GM23338 (cell line): Measurements from ENCODE around the gene ARL11. TPM values are rescaled to one million over a fixed set of nuclear protein-coding genes. Genes with fewer than 3 reads are reported as not detected.

ENCODE experiments used
- ATAC-seq: fragments of 200-7000 bp; cut with Tn5 transposase; 3 replicates; pipeline ENCODE4 v1.9.1; 2020
- DNase-seq: peaks from one replicate; pipeline ENCODE4 v3.0.0-alpha.2; 2015; ENCODE audit warnings: low spot score
- H2AFZ ChIP-seq: fragments of 200-600 bp; sonication (generic); 2 replicates; pipeline ENCODE4 v1.8.0; 2016; ENCODE audit warnings: antibody characterized with exemption, mild to moderate bottlenecking, moderate library complexity
- H3F3A ChIP-seq: fragments of 200-600 bp; sonication (generic); replicated peaks from 2 replicates; pipeline ENCODE4 v1.8.0; 2017; ENCODE audit warnings: antibody characterized with exemption, mixed run types, low read depth
- H3K27ac ChIP-seq: fragments of 200-600 bp; sonication (generic); 2 replicates; pipeline ENCODE4 v1.6.1; 2016; ENCODE audit warnings: low read depth
- H3K27me3 ChIP-seq: fragments of 200-600 bp; sonication (generic); 2 replicates; pipeline ENCODE4 v1.8.0; 2016; ENCODE audit warnings: mild to moderate bottlenecking, mixed run types, moderate library complexity; ENCODE audit not compliant: insufficient read depth
- H3K36me3 ChIP-seq: fragments of 200-600 bp; sonication (generic); 2 replicates; pipeline ENCODE4 v1.8.0; 2016; ENCODE audit warnings: mild to moderate bottlenecking; ENCODE audit not compliant: insufficient read depth
- H3K4me1 ChIP-seq: fragments of 200-600 bp; sonication (generic); 2 replicates; pipeline ENCODE4 v1.8.0; 2016; ENCODE audit warnings: mild to moderate bottlenecking, moderate library complexity; ENCODE audit not compliant: insufficient read depth
- H3K4me2 ChIP-seq: fragments of 200-600 bp; sonication (generic); 2 replicates; pipeline ENCODE4 v1.7.1; 2017; ENCODE audit warnings: mixed run types
- H3K4me3 ChIP-seq: fragments of 200-600 bp; sonication (generic); 2 replicates; pipeline ENCODE4 v1.6.1; 2016; ENCODE audit warnings: mixed run types
- H3K79me2 ChIP-seq: fragments of 200-600 bp; sonication (generic); replicated peaks from 2 replicates; pipeline ENCODE4 v1.8.0; 2017; ENCODE audit warnings: mild to moderate bottlenecking; ENCODE audit not compliant: insufficient read depth
- H3K9me2 ChIP-seq: fragments of 200-600 bp; sonication (generic); 2 replicates; pipeline ENCODE4 v1.8.0; 2017; ENCODE audit not compliant: insufficient read depth
- H4K20me1 ChIP-seq: fragments of 200-600 bp; sonication (generic); replicated peaks from 2 replicates; pipeline ENCODE4 v1.8.0; 2017; ENCODE audit warnings: mild to moderate bottlenecking; ENCODE audit not compliant: insufficient read depth
- H3K27ac Mint-ChIP-seq: 2 replicates; pipeline ENCODE4 v1.8.0; 2020; ENCODE audit warnings: inconsistent platforms, mild to moderate bottlenecking, moderate library complexity, mixed read lengths
- H3K27me3 Mint-ChIP-seq: 3 replicates; pipeline ENCODE4 v1.8.0; 2022; ENCODE audit warnings: low read depth, mild to moderate bottlenecking, moderate library complexity, mixed read lengths, inconsistent platforms; ENCODE audit not compliant: insufficient read depth, poor library complexity
- H3K36me3 Mint-ChIP-seq: 3 replicates; pipeline ENCODE4 v1.8.0; 2021; ENCODE audit warnings: low read depth, mild to moderate bottlenecking, inconsistent platforms, moderate library complexity, mixed read lengths
- H3K4me1 Mint-ChIP-seq: 3 replicates; pipeline ENCODE4 v1.8.0; 2020; ENCODE audit warnings: mild to moderate bottlenecking, inconsistent platforms, mixed read lengths
- H3K4me3 Mint-ChIP-seq: 3 replicates; pipeline ENCODE4 v1.8.0; 2021; ENCODE audit warnings: moderate library complexity, mild to moderate bottlenecking, inconsistent platforms, mixed read lengths
- H3K9me3 Mint-ChIP-seq: 3 replicates; pipeline ENCODE4 v1.8.0; 2020; ENCODE audit warnings: moderate library complexity, mild to moderate bottlenecking, inconsistent platforms, mixed read lengths
- CREB1 ChIP-seq: fragments of 250-450 bp; sonication (Bioruptor Pico); IDR thresholded peaks from 2 replicates; pipeline ENCODE4 v1.5.0; 2020; ENCODE audit warnings: low read depth, mild to moderate bottlenecking, moderate library complexity
- CTCF ChIP-seq, 2 experiments: fragments of 200-600 bp in 1 of 2; sonication (generic) in 1 of 2; conservative IDR thresholded peaks; 2 replicates each; pipeline versions ENCODE4 v1.5.1 to v1.6.1; 2016 to 2017; ENCODE audit warnings: antibody characterized with exemption in 2 of 2, low read depth in 2 of 2, mild to moderate bottlenecking in 2 of 2, moderate library complexity in 1 of 2
- EZH2 ChIP-seq: fragments of 200-600 bp; sonication (generic); IDR thresholded peaks from one replicate; pipeline ENCODE4 v1.8.0; 2017; ENCODE audit warnings: antibody characterized with exemption, mild to moderate bottlenecking, low read depth; ENCODE audit not compliant: unreplicated experiment
- EZH2phosphoT487 ChIP-seq: fragments of 200-600 bp; sonication (generic); IDR thresholded peaks from one replicate; pipeline ENCODE4 v1.8.1; 2018; ENCODE audit warnings: antibody characterized with exemption; ENCODE audit not compliant: unreplicated experiment
- JUNB ChIP-seq: IDR thresholded peaks from one replicate; pipeline ENCODE4 v1.6.1; 2016; ENCODE audit warnings: antibody characterized with exemption; ENCODE audit not compliant: unreplicated experiment
- NANOG ChIP-seq: IDR thresholded peaks from 2 replicates; pipeline ENCODE4 v1.6.1; 2016; ENCODE audit warnings: antibody characterized with exemption, borderline replicate concordance
- POLR2AphosphoS5 ChIP-seq: IDR thresholded peaks from 2 replicates; pipeline ENCODE4 v1.6.1; 2016; ENCODE audit warnings: antibody characterized with exemption, low read depth
- STAT1 ChIP-seq: IDR thresholded peaks from one replicate; pipeline ENCODE4 v1.6.1; 2016; ENCODE audit warnings: antibody characterized with exemption; ENCODE audit not compliant: unreplicated experiment
- ZNF114 ChIP-seq: fragments of 250-450 bp; sonication (Bioruptor Pico); IDR thresholded peaks from 2 replicates; pipeline ENCODE4 v1.5.0; 2020; ENCODE audit warnings: mild to moderate bottlenecking, moderate library complexity
- ZNF331 ChIP-seq: fragments of 250-450 bp; sonication (Bioruptor Pico); IDR thresholded peaks from 2 replicates; pipeline ENCODE4 v1.5.0; 2020; ENCODE audit warnings: low read depth, mild to moderate bottlenecking, moderate library complexity
- polyA plus RNA-seq: library from polyadenylated mRNA; unstranded; fragments of >200 nt; fragmentation: Nextera tagmentation; extraction: Ambion mirVana; gene quantifications from 2 replicates; pipeline ENCODE4 v1.2.1, GENCODE V29; 2016
- total RNA-seq: library from RNA; depleted of rRNA; stranded (reverse); fragments of >200 nt; shearing (Covaris generic); gene quantifications from 2 replicates; pipeline ENCODE4 v1.2.3, GENCODE V29; 2014
- TF ChIP-seq, protein P1 (sequence below): fragments of 250-450 bp; sonication (Bioruptor Pico); IDR thresholded peaks from 2 replicates; pipeline ENCODE4 v1.5.0; 2020; ENCODE audit warnings: mild to moderate bottlenecking, moderate library complexity
- TF ChIP-seq, protein P2 (sequence below): IDR thresholded peaks from 2 replicates; pipeline ENCODE4 v1.6.1; 2016; ENCODE audit warnings: antibody characterized with exemption

Gene ARL11
- total and polyA plus RNA-seq, 2 experiments from 2014 or later, result 0.32 to 0.52 TPM

GRCh38 chr13:49608651-49609331, 19.5 kb upstream of the ARL11 start (continued):
- TF ChIP-seq CTCF (conservative IDR thresholded peaks at IDR 0.05; ENCODE audit: low read depth in 2 of 2), result no peak

DNA sequence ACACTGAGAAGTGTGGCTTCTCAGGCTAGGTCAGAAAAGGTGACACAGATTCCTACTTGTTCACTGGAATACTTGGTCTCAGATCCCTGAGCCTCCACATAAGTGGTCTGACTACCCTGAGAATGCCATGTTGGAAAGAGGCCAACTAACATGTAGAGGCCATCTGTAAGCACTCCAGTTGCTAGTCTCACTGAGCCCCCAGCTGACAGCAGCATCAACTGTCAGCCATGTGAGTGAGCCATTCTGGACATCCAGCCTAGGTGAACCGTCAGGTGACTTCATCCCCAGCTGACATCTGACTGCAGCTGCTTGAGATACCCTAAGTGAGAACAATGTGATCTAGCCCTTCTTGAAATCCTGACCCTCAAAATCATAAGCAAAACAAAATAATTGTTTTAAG, 18.1 kb upstream of the ARL11 start:
- H3K27me3 ChIP-seq, result no peaks in the 10 kb centered on the region
- H3K36me3 ChIP-seq, result no peaks in the 10 kb centered on the region
- no peaks in the 10 kb centered on the region for H3K4me1 ChIP-seq
- Mint-ChIP-seq H3K36me3 (no peaks in the 10 kb centered on the region), H3K27ac (no peak overlapping the region), H3K4me1 (peaks cover 4% of the 10 kb centered on the region; the same call in 2 of the 3 replicates), H3K27me3 (no peaks in the 10 kb centered on the region), H3K9me3 (no peaks in the 10 kb centered on the region), H3K4me3 (no peak overlapping the region)
- no peak overlapping the region for H3K27ac ChIP-seq
- H3F3A ChIP-seq, result no peaks in the 10 kb centered on the region
- DNase-seq (no peak), ATAC-seq (no peak)
- H3K79me2 ChIP-seq, result no peaks in the 10 kb centered on the region
- no peak overlapping the region for H3K4me2 ChIP-seq
- H4K20me1 ChIP-seq, result no peaks in the 10 kb centered on the region
- no peak overlapping the region for H3K4me3 ChIP-seq
- no peak overlapping the region for H2AFZ ChIP-seq
- H3K9me2 ChIP-seq, result no peaks in the 10 kb centered on the region
- no peak for TF ChIP-seq POLR2AphosphoS5
- TF ChIP-seq, protein P1, sequence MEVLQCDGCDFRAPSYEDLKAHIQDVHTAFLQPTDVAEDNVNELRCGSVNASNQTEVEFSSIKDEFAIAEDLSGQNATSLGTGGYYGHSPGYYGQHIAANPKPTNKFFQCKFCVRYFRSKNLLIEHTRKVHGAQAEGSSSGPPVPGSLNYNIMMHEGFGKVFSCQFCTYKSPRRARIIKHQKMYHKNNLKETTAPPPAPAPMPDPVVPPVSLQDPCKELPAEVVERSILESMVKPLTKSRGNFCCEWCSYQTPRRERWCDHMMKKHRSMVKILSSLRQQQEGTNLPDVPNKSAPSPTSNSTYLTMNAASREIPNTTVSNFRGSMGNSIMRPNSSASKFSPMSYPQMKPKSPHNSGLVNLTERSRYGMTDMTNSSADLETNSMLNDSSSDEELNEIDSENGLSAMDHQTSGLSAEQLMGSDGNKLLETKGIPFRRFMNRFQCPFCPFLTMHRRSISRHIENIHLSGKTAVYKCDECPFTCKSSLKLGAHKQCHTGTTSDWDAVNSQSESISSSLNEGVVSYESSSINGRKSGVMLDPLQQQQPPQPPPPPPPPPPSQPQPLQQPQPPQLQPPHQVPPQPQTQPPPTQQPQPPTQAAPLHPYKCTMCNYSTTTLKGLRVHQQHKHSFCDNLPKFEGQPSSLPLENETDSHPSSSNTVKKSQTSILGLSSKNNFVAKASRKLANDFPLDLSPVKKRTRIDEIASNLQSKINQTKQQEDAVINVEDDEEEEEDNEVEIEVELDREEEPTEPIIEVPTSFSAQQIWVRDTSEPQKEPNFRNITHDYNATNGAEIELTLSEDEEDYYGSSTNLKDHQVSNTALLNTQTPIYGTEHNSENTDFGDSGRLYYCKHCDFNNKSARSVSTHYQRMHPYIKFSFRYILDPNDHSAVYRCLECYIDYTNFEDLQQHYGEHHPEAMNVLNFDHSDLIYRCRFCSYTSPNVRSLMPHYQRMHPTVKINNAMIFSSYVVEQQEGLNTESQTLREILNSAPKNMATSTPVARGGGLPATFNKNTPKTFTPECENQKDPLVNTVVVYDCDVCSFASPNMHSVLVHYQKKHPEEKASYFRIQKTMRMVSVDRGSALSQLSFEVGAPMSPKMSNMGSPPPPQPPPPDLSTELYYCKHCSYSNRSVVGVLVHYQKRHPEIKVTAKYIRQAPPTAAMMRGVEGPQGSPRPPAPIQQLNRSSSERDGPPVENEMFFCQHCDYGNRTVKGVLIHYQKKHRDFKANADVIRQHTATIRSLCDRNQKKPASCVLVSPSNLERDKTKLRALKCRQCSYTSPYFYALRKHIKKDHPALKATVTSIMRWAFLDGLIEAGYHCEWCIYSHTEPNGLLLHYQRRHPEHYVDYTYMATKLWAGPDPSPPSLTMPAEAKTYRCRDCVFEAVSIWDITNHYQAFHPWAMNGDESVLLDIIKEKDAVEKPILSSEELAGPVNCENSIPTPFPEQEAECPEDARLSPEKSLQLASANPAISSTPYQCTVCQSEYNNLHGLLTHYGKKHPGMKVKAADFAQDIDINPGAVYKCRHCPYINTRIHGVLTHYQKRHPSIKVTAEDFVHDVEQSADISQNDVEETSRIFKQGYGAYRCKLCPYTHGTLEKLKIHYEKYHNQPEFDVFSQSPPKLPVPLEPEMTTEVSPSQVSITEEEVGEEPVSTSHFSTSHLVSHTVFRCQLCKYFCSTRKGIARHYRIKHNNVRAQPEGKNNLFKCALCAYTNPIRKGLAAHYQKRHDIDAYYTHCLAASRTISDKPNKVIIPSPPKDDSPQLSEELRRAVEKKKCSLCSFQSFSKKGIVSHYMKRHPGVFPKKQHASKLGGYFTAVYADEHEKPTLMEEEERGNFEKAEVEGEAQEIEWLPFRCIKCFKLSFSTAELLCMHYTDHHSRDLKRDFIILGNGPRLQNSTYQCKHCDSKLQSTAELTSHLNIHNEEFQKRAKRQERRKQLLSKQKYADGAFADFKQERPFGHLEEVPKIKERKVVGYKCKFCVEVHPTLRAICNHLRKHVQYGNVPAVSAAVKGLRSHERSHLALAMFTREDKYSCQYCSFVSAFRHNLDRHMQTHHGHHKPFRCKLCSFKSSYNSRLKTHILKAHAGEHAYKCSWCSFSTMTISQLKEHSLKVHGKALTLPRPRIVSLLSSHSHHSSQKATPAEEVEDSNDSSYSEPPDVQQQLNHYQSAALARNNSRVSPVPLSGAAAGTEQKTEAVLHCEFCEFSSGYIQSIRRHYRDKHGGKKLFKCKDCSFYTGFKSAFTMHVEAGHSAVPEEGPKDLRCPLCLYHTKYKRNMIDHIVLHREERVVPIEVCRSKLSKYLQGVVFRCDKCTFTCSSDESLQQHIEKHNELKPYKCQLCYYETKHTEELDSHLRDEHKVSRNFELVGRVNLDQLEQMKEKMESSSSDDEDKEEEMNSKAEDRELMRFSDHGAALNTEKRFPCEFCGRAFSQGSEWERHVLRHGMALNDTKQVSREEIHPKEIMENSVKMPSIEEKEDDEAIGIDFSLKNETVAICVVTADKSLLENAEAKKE (CRISPR knock-in tag), result no peak
- no peak for TF ChIP-seq CREB1
- TF ChIP-seq ZNF114 (CRISPR knock-in tag), result no peak
- TF ChIP-seq EZH2phosphoT487, result no peak
- no peak for TF ChIP-seq STAT1
- no peak for TF ChIP-seq EZH2
- no peak for TF ChIP-seq JUNB
- TF ChIP-seq ZNF331 (CRISPR knock-in tag), result no peak
- no peak for TF ChIP-seq CTCF (conservative IDR thresholded peaks at IDR 0.05; ENCODE audit: low read depth in 2 of 2)
- no peak for TF ChIP-seq NANOG
- TF ChIP-seq, protein P2, sequence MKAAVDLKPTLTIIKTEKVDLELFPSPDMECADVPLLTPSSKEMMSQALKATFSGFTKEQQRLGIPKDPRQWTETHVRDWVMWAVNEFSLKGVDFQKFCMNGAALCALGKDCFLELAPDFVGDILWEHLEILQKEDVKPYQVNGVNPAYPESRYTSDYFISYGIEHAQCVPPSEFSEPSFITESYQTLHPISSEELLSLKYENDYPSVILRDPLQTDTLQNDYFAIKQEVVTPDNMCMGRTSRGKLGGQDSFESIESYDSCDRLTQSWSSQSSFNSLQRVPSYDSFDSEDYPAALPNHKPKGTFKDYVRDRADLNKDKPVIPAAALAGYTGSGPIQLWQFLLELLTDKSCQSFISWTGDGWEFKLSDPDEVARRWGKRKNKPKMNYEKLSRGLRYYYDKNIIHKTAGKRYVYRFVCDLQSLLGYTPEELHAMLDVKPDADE, result no peak
